Type B pancreatic cell (in vitro differentiated cells): ENCODE measurements around the gene PLXNA2. TPM values are rescaled to one million over a fixed set of nuclear protein-coding genes. Genes with fewer than 3 reads are reported as not detected.

Experiments used
- DNase-seq: peaks from one replicate; pipeline ENCODE4 v3.0.0; 2021; ENCODE audit warnings: mixed read lengths; ENCODE audit not compliant: unreplicated experiment; ENCODE audit errors: extremely low spot score
- H3K27ac Mint-ChIP-seq: 2 replicates; pipeline ENCODE4 v1.8.0; 2021; ENCODE audit warnings: mild to moderate bottlenecking, mixed read lengths
- H3K27me3 Mint-ChIP-seq: 2 replicates; pipeline ENCODE4 v1.8.0; 2021; ENCODE audit warnings: mixed read lengths
- H3K36me3 Mint-ChIP-seq: 2 replicates; pipeline ENCODE4 v1.8.0; 2021; ENCODE audit warnings: mixed read lengths
- H3K4me1 Mint-ChIP-seq: one replicate; pipeline ENCODE4 v1.8.0; 2021; ENCODE audit warnings: mixed read lengths; ENCODE audit not compliant: unreplicated experiment
- H3K4me3 Mint-ChIP-seq: 2 replicates; pipeline ENCODE4 v1.8.0; 2021; ENCODE audit warnings: mild to moderate bottlenecking, mixed read lengths
- H3K9me3 Mint-ChIP-seq: 2 replicates; pipeline ENCODE4 v1.8.0; 2021; ENCODE audit warnings: mixed read lengths
- total RNA-seq: library from RNA; stranded (reverse); gene quantifications from 2 replicates; pipeline ENCODE4 v1.2.1, GENCODE V29; 2021; ENCODE audit warnings: low replicate concordance
- TF ChIP-seq, protein P1 (sequence below): fragments of 200-600 bp; sonication (generic); conservative IDR thresholded peaks from 2 replicates; pipeline ENCODE4 v1.5.0; 2021; ENCODE audit warnings: antibody characterized with exemption, mild to moderate bottlenecking

The PLXNA2 gene
- total RNA-seq, 1 donor from 2014 or later: 80.1 TPM

- no peak for DNase-seq
- Mint-ChIP-seq H3K4me3 (peak overlapping the region; percentile 63), H3K36me3 (peaks cover 15% of the 10 kb centered on the region), H3K9me3 (no peaks in the 10 kb centered on the region), H3K27me3 (no peaks in the 10 kb centered on the region), H3K27ac (peak overlapping the region; percentile 64), H3K4me1 (peaks cover 93% of the 10 kb centered on the region)
- TF ChIP-seq, protein P1, sequence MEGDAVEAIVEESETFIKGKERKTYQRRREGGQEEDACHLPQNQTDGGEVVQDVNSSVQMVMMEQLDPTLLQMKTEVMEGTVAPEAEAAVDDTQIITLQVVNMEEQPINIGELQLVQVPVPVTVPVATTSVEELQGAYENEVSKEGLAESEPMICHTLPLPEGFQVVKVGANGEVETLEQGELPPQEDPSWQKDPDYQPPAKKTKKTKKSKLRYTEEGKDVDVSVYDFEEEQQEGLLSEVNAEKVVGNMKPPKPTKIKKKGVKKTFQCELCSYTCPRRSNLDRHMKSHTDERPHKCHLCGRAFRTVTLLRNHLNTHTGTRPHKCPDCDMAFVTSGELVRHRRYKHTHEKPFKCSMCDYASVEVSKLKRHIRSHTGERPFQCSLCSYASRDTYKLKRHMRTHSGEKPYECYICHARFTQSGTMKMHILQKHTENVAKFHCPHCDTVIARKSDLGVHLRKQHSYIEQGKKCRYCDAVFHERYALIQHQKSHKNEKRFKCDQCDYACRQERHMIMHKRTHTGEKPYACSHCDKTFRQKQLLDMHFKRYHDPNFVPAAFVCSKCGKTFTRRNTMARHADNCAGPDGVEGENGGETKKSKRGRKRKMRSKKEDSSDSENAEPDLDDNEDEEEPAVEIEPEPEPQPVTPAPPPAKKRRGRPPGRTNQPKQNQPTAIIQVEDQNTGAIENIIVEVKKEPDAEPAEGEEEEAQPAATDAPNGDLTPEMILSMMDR: no peak
These were observed 8.7 kb downstream of the PLXNA2 start for GRCh38 chr1:208235356-208235981.

GRCh38 chr1:208234721-208235120 is 9.5 kb downstream of the PLXNA2 start:
- Mint-ChIP-seq H3K4me3 (no peak overlapping the region), H3K9me3 (no peaks in the 10 kb centered on the region), H3K27ac (no peak overlapping the region), H3K36me3 (peaks cover 17% of the 10 kb centered on the region), H3K4me1 (peaks cover 87% of the 10 kb centered on the region), H3K27me3 (no peaks in the 10 kb centered on the region)
- TF ChIP-seq, protein P1: no peak
- no peak for DNase-seq

GRCh38 chr1:208233978-208234377 is 10.2 kb downstream of the PLXNA2 start:
- no peaks in the 10 kb centered on the region for H3K27me3 Mint-ChIP-seq
- H3K9me3 Mint-ChIP-seq: no peaks in the 10 kb centered on the region
- TF ChIP-seq, protein P1: no peak
- peak overlapping the region; percentile 19 for H3K27ac Mint-ChIP-seq
- H3K4me3 Mint-ChIP-seq: peak overlapping the region; percentile 68
- peaks cover 22% of the 10 kb centered on the region for H3K36me3 Mint-ChIP-seq
- H3K4me1 Mint-ChIP-seq: peaks cover 87% of the 10 kb centered on the region
- DNase-seq: no peak

DNA sequence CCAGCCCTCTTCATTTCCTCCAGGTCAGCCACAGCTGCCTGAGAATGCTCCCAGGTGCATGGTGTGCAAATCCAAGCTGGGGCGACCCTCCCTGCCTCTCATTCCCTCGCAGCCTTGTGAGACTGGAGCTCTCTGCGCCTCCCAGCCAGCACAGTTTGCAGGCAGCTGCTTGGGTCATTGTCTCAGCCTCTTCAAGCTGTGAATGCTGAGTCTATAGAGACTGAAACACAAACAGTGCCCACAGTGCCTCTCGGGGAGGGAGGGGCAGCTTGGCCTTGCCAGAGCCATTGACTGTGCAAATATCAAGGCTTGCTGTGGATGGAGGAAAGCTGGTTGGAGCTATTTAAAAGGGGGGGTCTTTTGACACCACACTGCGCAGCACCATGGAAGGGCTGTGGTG is 10.6 kb downstream of the PLXNA2 start:
- Mint-ChIP-seq H3K27ac (peak overlapping the region; percentile 19), H3K9me3 (peaks cover 3% of the 10 kb centered on the region), H3K27me3 (no peaks in the 10 kb centered on the region), H3K4me1 (peaks cover 90% of the 10 kb centered on the region), H3K4me3 (peak overlapping the region; percentile 68), H3K36me3 (peaks cover 25% of the 10 kb centered on the region)
- DNase-seq: no peak
- TF ChIP-seq, protein P1: no peak

DNA sequence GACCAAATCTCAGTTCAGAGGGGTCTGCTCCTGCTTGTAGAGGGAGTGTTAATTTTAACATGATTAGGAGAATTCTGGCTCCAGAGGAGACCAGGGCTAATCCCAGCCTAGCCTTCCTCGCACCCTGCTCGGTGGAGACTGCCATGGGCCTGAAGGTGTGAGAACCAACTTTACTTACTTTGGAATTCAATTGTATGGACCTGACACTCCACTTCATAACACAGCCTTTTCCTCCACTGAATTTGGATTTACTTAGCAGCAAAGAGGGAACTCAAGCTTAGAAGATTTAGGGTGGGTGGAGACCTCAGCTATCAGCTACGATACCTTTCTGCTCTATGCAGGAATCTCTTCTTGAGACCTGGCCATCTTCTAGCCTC is 11.5 kb downstream of the PLXNA2 start:
- no peak for DNase-seq
- peaks cover 90% of the 10 kb centered on the region for H3K4me1 Mint-ChIP-seq
- peak overlapping the region; percentile 26 for H3K4me3 Mint-ChIP-seq
- peaks cover 29% of the 10 kb centered on the region for H3K36me3 Mint-ChIP-seq
- peaks cover 6% of the 10 kb centered on the region for H3K9me3 Mint-ChIP-seq
- no peaks in the 10 kb centered on the region for H3K27me3 Mint-ChIP-seq
- TF ChIP-seq, protein P1: no peak
- no peak overlapping the region for H3K27ac Mint-ChIP-seq
